ENCODE data around the gene SERPINA12. TPM values are rescaled to one million over a fixed set of nuclear protein-coding genes. Genes with fewer than 3 reads are reported as not detected.

SERPINA12 gene
- total and polyA plus RNA-seq, 2 of the 13 experiments (the other 11 are each of a cell fraction or from before 2014, with no cell fraction given), result 0.08 TPM; not detected in 1

DNA sequence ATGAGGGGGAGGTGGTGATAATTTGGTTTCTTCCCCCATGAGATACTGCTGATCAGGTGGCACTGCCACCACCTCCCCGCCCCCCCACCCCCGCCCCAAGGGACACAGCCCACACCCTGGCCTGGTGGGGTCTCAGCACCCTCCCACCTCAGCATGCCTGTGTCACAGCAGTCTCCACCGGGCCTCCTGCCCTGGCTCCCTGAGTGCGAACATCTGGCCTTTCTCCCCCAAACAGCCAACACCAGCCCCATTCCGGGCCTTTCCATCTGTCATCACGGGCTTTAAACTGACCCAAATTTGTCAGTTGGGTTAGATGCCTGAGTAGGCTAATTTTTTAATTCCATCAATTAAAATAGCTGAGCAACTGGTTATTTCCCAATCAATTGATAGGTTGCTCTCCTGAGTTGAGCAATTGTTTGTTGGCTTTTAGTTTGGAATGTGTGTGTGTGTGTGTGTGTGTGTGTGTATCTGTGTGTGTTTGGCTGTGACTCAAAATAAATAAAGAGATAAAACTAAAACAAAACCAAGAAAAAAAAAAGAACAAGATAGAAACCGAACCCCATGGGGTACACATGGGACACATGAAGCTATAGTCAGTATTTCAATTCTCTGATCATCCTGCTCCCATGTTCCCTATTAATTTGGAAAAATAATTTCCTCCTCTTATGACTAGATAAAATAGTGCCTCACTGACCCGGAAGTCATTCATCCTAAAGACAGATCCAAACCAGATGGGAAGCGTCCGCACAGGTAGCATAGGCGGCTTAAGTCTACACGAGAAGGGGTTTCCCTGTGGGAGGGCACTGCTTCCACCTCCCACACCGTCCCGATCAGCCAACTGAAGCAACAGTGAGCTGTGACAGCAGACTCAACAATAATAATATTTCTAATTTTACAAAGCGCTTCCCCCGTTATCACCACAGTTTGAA is 7.4 kb downstream of the SERPINA12 start (continued):
- TF ChIP-seq, protein P1, sequence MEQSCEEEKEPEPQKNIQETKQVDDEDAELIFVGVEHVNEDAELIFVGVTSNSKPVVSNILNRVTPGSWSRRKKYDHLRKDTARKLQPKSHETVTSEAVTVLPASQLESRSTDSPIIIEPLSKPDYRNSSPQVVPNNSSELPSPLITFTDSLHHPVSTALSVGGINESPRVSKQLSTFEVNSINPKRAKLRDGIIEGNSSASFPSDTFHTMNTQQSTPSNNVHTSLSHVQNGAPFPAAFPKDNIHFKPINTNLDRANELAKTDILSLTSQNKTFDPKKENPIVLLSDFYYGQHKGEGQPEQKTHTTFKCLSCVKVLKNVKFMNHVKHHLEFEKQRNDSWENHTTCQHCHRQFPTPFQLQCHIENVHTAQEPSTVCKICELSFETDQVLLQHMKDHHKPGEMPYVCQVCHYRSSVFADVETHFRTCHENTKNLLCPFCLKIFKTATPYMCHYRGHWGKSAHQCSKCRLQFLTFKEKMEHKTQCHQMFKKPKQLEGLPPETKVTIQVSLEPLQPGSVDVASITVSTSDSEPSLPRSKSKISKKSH (CRISPR knock-in tag; IDR thresholded peaks at IDR 0.05; ENCODE audit: borderline replicate concordance), result no peak
- TF ChIP-seq CAMTA2 (CRISPR knock-in tag; IDR thresholded peaks at IDR 0.05; ENCODE audit: borderline replicate concordance), result no peak
- no peak for TF ChIP-seq FOXK1 (CRISPR knock-in tag; IDR thresholded peaks at IDR 0.05; ENCODE audit: borderline replicate concordance, low read depth)
- TF ChIP-seq RCOR2 (CRISPR knock-in tag; IDR thresholded peaks at IDR 0.05), result no peak
- TF ChIP-seq, protein P2, sequence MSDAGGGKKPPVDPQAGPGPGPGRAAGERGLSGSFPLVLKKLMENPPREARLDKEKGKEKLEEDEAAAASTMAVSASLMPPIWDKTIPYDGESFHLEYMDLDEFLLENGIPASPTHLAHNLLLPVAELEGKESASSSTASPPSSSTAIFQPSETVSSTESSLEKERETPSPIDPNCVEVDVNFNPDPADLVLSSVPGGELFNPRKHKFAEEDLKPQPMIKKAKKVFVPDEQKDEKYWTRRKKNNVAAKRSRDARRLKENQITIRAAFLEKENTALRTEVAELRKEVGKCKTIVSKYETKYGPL (CRISPR knock-in tag; IDR thresholded peaks at IDR 0.05), result no peak
- peak; percentile 77 for TF ChIP-seq FOSL2 (CRISPR knock-in tag; IDR thresholded peaks at IDR 0.05)
- TF ChIP-seq, protein P3, sequence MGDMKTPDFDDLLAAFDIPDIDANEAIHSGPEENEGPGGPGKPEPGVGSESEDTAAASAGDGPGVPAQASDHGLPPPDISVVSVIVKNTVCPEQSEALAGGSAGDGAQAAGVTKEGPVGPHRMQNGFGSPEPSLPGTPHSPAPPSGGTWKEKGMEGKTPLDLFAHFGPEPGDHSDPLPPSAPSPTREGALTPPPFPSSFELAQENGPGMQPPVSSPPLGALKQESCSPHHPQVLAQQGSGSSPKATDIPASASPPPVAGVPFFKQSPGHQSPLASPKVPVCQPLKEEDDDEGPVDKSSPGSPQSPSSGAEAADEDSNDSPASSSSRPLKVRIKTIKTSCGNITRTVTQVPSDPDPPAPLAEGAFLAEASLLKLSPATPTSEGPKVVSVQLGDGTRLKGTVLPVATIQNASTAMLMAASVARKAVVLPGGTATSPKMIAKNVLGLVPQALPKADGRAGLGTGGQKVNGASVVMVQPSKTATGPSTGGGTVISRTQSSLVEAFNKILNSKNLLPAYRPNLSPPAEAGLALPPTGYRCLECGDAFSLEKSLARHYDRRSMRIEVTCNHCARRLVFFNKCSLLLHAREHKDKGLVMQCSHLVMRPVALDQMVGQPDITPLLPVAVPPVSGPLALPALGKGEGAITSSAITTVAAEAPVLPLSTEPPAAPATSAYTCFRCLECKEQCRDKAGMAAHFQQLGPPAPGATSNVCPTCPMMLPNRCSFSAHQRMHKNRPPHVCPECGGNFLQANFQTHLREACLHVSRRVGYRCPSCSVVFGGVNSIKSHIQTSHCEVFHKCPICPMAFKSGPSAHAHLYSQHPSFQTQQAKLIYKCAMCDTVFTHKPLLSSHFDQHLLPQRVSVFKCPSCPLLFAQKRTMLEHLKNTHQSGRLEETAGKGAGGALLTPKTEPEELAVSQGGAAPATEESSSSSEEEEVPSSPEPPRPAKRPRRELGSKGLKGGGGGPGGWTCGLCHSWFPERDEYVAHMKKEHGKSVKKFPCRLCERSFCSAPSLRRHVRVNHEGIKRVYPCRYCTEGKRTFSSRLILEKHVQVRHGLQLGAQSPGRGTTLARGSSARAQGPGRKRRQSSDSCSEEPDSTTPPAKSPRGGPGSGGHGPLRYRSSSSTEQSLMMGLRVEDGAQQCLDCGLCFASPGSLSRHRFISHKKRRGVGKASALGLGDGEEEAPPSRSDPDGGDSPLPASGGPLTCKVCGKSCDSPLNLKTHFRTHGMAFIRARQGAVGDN (CRISPR knock-in tag; IDR thresholded peaks at IDR 0.05), result peak; percentile 35
- TF ChIP-seq ZFP36L2 (CRISPR knock-in tag; IDR thresholded peaks at IDR 0.05), result no peak

Measured in HepG2 (cell line).